ENCODE results near the gene FAAP100.

The FAAP100 gene

DNA sequence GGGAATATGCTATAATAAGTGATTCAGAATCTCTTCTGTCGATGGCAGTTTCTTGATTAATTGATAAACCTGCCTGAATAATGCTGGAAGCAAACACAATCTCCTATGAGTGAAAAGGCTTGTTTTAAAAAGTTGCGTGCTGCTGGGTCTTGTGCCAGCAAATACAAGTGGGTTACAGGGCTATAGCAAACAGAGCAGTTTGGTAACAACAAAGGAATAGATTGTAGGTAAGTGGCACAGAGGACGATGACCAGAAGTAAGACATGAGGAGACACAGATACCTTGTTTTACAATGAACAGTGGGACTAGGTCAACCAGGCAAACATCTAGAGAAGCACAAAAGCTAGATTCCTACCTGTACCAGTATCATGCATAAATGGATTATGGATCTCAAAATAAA is 23.7 kb upstream of the FAAP100 start:
- ATAC-seq = no peak

GRCh38 chr17:81574643-81574956 is 22.4 kb upstream of the FAAP100 start:
- no peak for ATAC-seq

GRCh38 chr17:81573794-81574642 is 21.9 kb upstream of the FAAP100 start:
- no peak for ATAC-seq

DNA sequence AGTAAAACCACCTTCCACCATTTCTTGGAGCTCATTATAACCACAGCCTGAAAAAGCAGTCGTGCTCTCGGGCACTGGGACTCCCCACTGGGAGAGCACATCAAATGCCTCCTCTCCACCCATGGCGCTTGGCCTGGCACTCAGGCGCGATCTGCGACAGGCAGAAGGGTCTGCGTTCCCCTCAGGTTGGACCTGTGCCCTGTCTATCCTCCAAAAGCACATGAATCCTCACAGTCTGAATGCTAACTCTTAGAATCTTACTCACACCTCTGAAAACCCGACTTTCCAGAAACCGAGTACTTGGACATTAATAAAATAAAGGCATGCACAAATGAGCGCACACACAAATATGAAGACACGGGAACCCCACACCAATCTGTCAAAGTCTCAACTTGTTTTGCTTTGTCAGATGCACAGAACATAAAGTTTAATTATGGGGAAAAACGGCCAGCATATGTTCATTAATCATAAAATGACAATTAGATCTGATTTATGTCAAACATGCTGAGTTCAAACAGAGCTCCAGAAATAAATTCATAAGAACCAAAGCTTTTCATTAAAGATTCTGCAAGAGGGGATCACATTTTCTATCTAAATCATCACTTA is 20.5 kb upstream of the FAAP100 start:
- no peak for ATAC-seq

GRCh38 chr17:81570964-81571363 is 18.8 kb upstream of the FAAP100 start:
- ATAC-seq = no peak

- no peak for ATAC-seq
Observed at GRCh38 chr17:81569986-81570514, 17.9 kb upstream of the FAAP100 start.

- ATAC-seq = no peak
Observed at GRCh38 chr17:81568416-81568815, 16.3 kb upstream of the FAAP100 start.

DNA sequence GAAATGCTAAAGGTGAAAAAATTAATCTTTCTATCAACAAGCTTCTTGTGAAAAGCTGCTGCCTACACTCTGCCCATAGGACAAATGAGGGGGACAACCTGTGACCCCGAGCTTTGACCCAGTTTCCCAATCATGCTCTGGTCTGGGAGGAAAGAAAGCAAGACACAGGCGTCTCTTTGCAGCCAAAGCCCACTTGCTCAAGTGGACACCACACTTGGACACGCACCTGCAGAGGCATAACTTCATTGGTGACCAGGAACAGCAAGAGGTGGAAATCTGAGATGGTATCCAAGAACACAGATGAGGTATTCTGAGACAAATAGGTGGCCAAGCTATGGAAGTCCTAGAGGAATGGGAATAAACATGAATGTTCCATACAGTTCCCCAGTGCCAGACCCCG is 15.0 kb upstream of the FAAP100 start:
- ATAC-seq = no peak

DNA sequence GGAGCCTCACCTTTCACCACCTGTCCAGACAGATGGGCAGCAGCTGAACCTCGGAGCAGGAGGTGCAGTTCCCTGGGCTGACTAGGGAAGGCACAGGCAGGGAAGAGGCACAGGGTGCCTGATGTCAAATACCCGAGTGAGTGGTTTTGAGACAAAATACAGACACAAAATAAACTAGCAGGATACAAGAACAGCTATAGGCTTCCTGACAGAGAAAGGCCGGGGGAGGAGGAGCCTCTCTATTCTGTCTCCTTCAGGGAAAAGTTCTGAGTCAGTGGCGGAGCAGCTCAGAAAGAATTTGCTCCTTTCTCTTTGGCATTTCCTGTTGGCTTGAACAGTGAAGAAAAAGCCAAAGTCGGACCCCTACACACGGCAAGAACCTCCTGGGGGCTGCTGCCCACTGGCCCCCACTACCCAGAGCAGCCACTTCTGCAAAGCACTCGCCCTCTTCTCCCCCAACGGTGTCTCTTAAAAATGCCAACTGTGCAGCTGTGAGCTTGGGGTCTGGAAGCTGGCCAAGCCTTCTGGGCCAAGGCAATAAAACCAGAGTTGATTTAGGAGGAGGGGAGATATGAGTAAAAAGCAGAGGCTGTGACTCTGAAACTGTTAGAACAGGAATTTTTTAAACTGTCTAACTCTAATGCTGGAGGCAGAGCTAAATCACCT is 14.4 kb upstream of the FAAP100 start:
- ATAC-seq = no peak

- ATAC-seq = no peak
Observed at GRCh38 chr17:81565231-81565630, 13.1 kb upstream of the FAAP100 start.

DNA sequence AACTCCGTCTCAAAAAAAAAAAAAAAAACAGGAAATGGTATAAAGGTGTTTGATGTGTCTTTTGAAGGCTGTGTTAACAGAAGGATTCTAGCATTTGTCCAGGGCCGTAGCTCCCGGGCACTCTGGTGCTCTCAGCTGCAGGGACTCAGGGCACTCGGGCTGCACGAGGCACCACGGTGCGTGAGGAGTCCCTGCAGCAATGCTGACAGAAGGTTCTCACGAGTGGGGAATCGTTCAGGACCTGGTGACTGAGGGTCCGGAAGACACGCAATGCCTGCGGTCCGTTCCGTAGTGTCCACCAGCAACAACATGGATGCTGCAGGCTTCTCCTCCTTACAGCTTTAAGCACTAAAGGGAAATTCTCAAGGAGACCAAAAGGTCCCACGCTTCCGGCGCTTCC is 12.6 kb upstream of the FAAP100 start:
- no peak for ATAC-seq

- ATAC-seq = no peak
Observed at GRCh38 chr17:81563861-81564586, 11.9 kb upstream of the FAAP100 start.

- no peak for ATAC-seq
Observed at GRCh38 chr17:81561494-81561885, 9.3 kb upstream of the FAAP100 start.

GRCh38 chr17:81558941-81559806 is 7.0 kb upstream of the FAAP100 start:
- ATAC-seq = no peak

GRCh38 chr17:81558115-81558468 is 5.9 kb upstream of the FAAP100 start:
- no peak for ATAC-seq

DNA sequence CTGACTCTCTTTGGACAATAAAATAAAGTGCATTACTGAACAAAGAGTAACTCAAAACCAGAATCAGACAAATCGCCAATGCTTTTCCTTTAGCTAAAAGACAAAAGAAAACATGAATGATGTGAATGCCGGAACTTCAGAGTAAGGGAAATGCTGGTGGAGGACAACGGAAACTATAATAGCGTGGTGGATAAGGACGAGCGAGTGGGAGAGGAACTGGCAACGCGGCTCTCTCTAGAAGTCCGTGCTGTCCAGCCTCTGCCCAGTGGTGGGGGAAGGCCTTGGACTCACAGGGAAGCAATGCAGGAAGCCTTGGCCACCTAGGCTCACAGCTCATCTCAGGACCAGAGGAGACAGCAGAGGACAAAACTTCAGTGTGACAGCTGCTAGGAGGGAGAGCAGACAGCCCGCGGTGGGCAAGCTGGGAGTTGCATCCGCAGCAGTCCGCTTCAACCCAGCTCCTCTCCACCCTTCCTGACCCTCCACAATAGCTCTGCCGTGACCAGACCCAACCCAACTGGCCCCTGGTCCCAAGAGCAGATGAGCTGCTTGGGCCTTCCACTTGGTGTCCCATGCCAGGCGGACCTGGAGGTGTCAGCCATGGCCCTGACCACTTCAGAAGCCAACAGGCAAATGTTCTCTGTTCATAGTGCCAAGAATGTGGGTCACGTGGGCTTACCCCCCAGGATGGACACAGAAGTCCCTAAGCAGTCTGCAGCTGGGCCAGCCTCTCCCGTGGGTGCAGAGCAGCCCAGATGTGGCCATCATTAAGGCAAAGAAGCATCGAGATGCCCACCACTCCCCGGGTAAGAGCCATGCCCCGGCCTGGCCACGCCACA is 5.3 kb upstream of the FAAP100 start:
- no peak for ATAC-seq

- no peak for ATAC-seq
Observed at GRCh38 chr17:81556863-81557262, 4.7 kb upstream of the FAAP100 start.

GRCh38 chr17:81556175-81556691 is 4.1 kb upstream of the FAAP100 start:
- ATAC-seq = no peak

DNA sequence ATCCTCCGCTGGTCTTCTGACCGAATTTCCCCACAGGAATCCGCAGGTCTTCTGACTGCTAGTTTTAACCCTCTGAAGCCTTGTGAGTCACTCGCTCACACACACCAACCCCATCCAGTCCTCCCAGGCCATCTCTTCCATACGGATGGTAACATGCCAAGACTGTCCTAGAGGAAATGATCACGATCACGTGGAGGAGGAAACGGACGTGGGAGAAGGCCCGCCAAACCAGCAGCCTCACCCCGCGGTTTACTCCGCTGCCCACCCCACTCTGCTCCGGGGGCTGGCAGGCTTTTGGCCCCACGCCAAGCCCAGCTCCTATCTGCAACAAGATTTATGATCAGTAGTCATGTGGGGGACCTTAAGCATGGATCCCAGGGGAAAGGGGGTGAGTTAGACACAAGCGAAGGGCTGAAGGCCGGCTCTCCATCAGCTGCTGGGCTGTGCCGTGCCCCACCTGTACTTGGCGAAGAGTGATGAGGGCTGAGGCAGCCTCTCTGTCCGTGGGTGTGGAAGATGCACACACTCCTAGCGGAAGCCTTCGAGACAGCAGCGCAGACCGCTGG is 1.5 kb upstream of the FAAP100 start:
- peak in 1 of 2 donors; percentile 2 for ATAC-seq

DNA sequence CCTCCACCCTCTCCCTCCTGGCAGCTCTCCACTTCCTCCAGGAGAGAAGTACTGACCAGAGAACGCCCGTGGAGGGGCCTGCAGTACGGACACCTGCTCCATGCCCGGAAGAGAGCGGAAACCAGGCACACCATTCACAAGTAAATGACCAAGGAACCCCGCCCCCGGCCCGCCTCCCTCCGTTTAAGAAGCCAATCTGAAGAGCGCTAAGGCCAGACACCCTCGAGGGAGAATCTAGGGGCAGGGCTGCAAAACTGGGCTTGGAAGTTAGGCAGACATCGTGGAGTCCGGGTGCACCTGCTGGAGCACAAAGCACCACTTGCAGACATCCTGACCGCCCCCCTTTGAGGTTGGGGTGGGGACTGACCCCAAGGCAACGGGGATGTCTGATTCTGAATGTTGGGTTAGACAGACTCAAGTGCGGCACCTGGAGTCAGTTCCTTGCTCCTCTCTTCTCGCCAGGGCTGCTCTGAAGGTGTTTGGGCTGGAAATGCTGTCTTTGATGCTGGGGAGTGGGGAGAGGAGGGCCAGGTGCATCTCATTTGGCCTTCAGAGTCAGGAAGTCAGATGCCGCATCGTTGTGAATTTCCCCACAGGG is 964 bp upstream of the FAAP100 start:
- ATAC-seq = peak; percentile 72 to 74

All from activated CD4-positive, CD25-positive, alpha-beta regulatory T cell treated with anti-CD3 and anti-CD28 coated beads, Interleukin-2, amount 50 U/mL, for 24 hours (primary cell).